ENCODE results near the gene TMEM231. TPM values are rescaled to one million over a fixed set of nuclear protein-coding genes. Genes with fewer than 3 reads are reported as not detected.
A peak's percentile ranks its signal among the peaks of the same experiment; 100 is the strongest.
"Not testable (repeated sequence)": the region's sequence is repeated elsewhere in the genome, so short reads cannot be mapped to it uniquely, and the experiment has no call there.

Gene TMEM231
- total and polyA plus RNA-seq, 12 donors, result 2.6 to 13.4 (median 8.7) TPM

DNA sequence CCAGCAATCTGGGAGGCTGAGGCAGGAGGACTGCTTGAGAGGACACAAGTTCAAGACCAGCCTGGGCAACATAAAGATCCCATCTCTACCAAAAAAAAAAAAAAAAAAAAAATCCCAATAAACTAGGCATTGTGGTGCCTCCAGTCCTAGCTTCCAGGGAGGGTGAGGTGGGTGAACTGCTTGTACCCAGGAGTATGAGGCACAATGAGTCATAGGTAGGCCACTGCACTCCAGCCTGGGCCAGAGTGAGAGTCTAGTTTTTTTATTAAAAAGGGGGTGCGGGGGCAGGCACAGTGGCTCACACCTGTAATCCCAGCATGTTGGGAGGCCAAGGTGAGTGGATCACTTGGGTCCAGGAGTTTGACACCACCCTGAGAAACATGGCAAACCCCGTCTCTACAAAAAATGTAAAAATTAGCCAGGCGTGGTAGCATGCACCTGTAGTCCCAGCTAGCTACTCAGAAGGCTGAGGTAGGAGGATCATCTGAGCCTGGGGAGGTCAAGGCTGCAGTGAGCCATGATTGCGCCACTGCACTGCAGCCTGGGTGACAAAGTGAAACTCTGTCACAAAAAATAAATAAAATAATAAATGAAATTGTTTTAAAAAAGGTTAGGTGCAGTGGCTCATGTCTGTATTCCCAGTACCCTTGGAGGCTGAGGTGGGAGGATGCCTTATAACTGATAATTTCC is 53.0 kb downstream of the TMEM231 start:
- no peak overlapping the region for H3K4me3 ChIP-seq
- ATAC-seq (no peak), DNase-seq (no peak)
- TF ChIP-seq, protein P1, sequence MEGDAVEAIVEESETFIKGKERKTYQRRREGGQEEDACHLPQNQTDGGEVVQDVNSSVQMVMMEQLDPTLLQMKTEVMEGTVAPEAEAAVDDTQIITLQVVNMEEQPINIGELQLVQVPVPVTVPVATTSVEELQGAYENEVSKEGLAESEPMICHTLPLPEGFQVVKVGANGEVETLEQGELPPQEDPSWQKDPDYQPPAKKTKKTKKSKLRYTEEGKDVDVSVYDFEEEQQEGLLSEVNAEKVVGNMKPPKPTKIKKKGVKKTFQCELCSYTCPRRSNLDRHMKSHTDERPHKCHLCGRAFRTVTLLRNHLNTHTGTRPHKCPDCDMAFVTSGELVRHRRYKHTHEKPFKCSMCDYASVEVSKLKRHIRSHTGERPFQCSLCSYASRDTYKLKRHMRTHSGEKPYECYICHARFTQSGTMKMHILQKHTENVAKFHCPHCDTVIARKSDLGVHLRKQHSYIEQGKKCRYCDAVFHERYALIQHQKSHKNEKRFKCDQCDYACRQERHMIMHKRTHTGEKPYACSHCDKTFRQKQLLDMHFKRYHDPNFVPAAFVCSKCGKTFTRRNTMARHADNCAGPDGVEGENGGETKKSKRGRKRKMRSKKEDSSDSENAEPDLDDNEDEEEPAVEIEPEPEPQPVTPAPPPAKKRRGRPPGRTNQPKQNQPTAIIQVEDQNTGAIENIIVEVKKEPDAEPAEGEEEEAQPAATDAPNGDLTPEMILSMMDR (IDR thresholded peaks at IDR 0.05), result no peak
- intact Hi-C loops (cut with DNase I), result no loop called here
- H3K36me3 ChIP-seq, result no peaks in the 10 kb centered on the region
- WGBS, 2 donors, result 83 to 97% methylated on average over 4 of the region's 4 CpGs
- no peaks in the 10 kb centered on the region for H3K27me3 ChIP-seq
- no peaks in the 10 kb centered on the region for H3K9me3 ChIP-seq
- H3K4me1 ChIP-seq, result peaks cover 0 to 20% (median 5%) of the 10 kb centered on the region in 9 donors
- no peak overlapping the region for H3K27ac ChIP-seq

DNA sequence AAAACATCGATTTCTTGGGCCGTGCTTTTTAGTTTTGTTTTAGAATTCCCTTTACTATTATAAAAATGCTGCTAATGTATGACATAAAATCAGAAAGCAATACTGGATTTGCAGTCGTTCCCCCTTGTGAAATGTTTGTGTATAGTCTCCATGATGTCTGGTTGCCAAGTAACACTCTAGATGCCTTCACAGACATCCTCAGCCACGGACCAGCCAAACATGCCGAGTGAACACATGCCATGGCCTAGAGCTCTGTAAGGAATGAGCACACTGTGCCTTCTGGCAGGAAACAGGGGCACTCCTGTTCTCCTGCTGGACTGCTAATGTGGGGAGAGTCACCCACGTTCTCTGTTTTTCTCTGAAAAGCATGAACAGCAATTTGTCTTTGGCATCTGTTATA is 54.2 kb downstream of the TMEM231 start:
- DNase-seq, result peak; percentile 47 to 52
- 41 to 51% methylated on average over 6 of the region's 6 CpGs for WGBS, 2 donors
- Histone ChIP-seq H3K4me1 (peaks cover 0 to 18% (median 5%) of the 10 kb centered on the region in 9 donors), H3K27ac (peak overlapping the region in 3 of 10 donors; percentile 13 to 36 (median 34))
- H3K9me3 ChIP-seq; H3K36me3 ChIP-seq; H3K4me3 ChIP-seq; intact Hi-C loops (cut with DNase I); H3K27me3 ChIP-seq: not testable (repeated sequence)
- peak; percentile 59 to 85 (median 74) for ATAC-seq

DNA sequence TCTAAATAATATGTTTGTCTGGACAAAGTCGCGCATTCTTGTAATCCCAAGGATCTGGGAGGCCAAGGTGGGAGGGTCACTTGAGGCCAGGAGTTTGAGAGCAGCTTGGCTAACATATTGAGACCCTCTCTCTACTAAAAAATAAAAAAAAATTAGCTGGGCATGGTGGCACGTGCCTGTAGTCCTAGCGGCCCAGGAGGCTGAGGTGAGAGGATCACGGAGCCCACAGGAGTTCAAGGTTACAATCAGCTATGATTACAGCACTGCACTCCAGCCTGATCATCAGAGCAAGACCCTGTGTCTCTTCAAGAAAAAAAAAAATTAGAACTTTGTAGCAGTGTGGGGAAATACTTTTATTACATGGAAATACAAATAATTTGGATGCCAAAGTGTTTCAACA is 54.7 kb downstream of the TMEM231 start:
- ATAC-seq, result no peak
- Histone ChIP-seq H3K27me3 (no peaks in the 10 kb centered on the region), H3K4me3 (no peak overlapping the region), H3K27ac (peak overlapping the region in 1 of 10 donors; percentile 36), H3K36me3 (no peaks in the 10 kb centered on the region), H3K9me3 (no peaks in the 10 kb centered on the region), H3K4me1 (peaks cover 0 to 14% (median 4%) of the 10 kb centered on the region in 9 donors)
- TF ChIP-seq, protein P1 (IDR thresholded peaks at IDR 0.05), result no peak
- intact Hi-C loops (cut with DNase I), result no loop called here
- DNase-seq, result no peak
- 85 to 86% methylated on average over 5 of the region's 5 CpGs for WGBS, 2 donors

DNA sequence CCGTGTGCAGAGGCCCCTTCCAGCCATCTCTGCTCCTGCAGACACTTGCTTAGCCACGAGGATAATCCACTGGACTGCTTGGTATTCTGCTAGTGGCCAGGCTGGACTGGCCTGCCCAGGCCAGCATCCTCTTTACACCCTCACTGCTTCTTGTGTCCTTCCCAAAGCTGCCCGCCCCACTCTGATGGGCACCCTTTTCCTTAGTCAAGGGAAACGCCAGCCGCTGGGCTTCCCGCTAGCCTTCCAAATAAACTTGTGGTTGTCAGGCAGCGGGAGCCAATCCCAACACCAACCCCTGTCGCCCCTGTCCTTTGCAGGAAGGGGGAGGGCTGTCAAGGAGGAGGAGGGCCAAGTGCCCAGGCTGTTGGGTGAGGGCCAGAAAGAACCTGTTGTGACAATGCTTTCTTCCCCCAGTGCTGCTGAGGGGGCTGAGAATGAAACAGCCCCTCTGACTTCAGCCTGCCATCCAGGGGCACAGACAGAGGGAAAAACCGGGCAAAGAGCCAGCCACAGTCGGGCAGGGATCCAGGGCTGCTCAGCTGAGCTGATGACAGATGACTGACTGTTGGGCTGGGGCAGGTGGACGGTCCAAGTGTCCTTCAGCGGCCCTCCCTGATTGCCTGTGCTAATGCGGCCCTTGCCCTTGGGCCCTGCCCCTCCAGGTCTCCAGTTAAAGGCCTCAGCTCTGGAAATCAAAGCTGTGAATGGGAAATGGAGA is 57.3 kb downstream of the TMEM231 start:
- 12 to 17% methylated on average over 8 to 11 of the region's 13 CpGs for WGBS, 2 donors
- H3K9me3 ChIP-seq; H3K4me3 ChIP-seq; H3K36me3 ChIP-seq; intact Hi-C loops (cut with DNase I): not testable (repeated sequence)
- Histone ChIP-seq H3K27ac (peak overlapping the region in 9 of 10 donors; percentile 55 to 79 (median 70)), H3K4me1 (peaks cover 0 to 25% (median 13%) of the 10 kb centered on the region in 9 donors), H3K27me3 (peaks cover 0 to 19% (median 0%) of the 10 kb centered on the region in 7 donors)
- peak; percentile 67 to 75 for DNase-seq
- peak; percentile 63 to 90 (median 86) for ATAC-seq

DNA sequence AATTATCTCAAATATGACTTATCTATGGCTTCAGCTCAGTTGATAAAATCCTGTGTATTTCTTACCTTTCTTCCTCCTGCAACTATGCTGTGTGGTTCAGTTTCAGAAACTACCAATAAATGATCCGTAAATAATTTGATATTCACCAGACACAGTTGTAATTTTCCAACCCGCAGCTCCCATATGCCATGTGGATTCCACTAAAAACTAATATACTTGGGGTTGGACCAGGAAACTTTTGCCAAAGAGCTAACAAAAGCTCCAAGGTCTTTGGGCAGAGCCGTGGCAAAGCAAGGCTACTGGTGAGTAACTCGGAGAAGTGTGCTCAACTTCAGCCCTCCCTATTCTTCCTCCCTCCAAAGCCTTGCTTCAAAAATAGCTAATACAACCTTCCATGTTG is 58.5 kb downstream of the TMEM231 start:
- WGBS, 2 donors, result 76 to 87% methylated on average over 4 of the region's 4 CpGs
- peaks cover 0 to 25% (median 13%) of the 10 kb centered on the region in 9 donors for H3K4me1 ChIP-seq

More for the DNA sequence above, 58.5 kb downstream of the TMEM231 start:
- no peaks in the 10 kb centered on the region for H3K36me3 ChIP-seq
- peak overlapping the region in 1 of 10 donors; percentile 79 for H3K27ac ChIP-seq
- H3K27me3 ChIP-seq, result peaks cover 0 to 29% (median 4%) of the 10 kb centered on the region in 7 donors
- no peak for ATAC-seq
- TF ChIP-seq, protein P1 (IDR thresholded peaks at IDR 0.05), result no peak
- no peak overlapping the region for H3K4me3 ChIP-seq
- no peak for DNase-seq
- no peaks in the 10 kb centered on the region for H3K9me3 ChIP-seq
- intact Hi-C loops (cut with DNase I), result no loop called here

Data from heart right ventricle (tissue), 16 donors.